SK-N-SH treated with all-trans-retinoic acid at 6 μM for 48 hours (cell line): ENCODE measurements around the gene KRTAP12-2.
"Not testable (repeated sequence)": the region's sequence is repeated elsewhere in the genome, so short reads cannot be mapped to it uniquely, and the experiment has no call there.

Experiments used
- ATAC-seq: fragments of 200-7000 bp; cut with Tn5 transposase; 3 replicates; pipeline ENCODE4 v1.9.1; 2020; ENCODE audit warnings: mild to moderate bottlenecking, moderate library complexity
- ARNTL ChIP-seq: fragments of 450-650 bp; formaldehyde crosslinking; IDR thresholded peaks from 2 replicates; pipeline ENCODE4 v1.5.0; 2020; ENCODE audit warnings: low read depth, mild to moderate bottlenecking, moderate library complexity, borderline replicate concordance
- CSDC2 ChIP-seq: fragments of 250-450 bp; sonication (Bioruptor Pico); IDR thresholded peaks from 2 replicates; pipeline ENCODE4 v1.5.0; 2020; ENCODE audit warnings: mild to moderate bottlenecking, moderate library complexity
- GLIS3 ChIP-seq: fragments of 250-450 bp; sonication (Bioruptor Pico); IDR thresholded peaks from 2 replicates; pipeline ENCODE4 v1.5.0; 2020; ENCODE audit warnings: mild to moderate bottlenecking, moderate library complexity
- OSR1 ChIP-seq: fragments of 250-450 bp; sonication (Bioruptor Pico); IDR thresholded peaks from 2 replicates; pipeline ENCODE4 v1.8.0; 2022; ENCODE audit warnings: moderate library complexity, mild to moderate bottlenecking, inconsistent platforms
- PPARA ChIP-seq: fragments of 250-450 bp; sonication (Bioruptor Pico); IDR thresholded peaks from 2 replicates; pipeline ENCODE4 v1.5.0; 2020; ENCODE audit warnings: mild to moderate bottlenecking, borderline replicate concordance
- RARB ChIP-seq: fragments of 250-450 bp; sonication (Bioruptor Pico); IDR thresholded peaks from 2 replicates; pipeline ENCODE4 v1.8.0; 2021; ENCODE audit warnings: mild to moderate bottlenecking, moderate library complexity
- SNAI2 ChIP-seq: fragments of 250-450 bp; sonication (Bioruptor Pico); IDR thresholded peaks from 2 replicates; pipeline ENCODE4 v1.5.0; 2020; ENCODE audit warnings: mild to moderate bottlenecking, moderate library complexity
- TCF4 ChIP-seq: fragments of 250-450 bp; sonication (Bioruptor Pico); IDR thresholded peaks from 2 replicates; pipeline ENCODE4 v1.8.0; 2021; ENCODE audit warnings: mild to moderate bottlenecking, moderate library complexity, borderline replicate concordance
- TOX ChIP-seq: fragments of 250-450 bp; sonication (Bioruptor Pico); IDR thresholded peaks from 2 replicates; pipeline ENCODE4 v1.8.0; 2021; ENCODE audit warnings: mild to moderate bottlenecking, moderate library complexity, borderline replicate concordance
- ZC3H10 ChIP-seq: fragments of 250-450 bp; sonication (Bioruptor Pico); IDR thresholded peaks from 2 replicates; pipeline ENCODE4 v1.5.1; 2021; ENCODE audit warnings: mild to moderate bottlenecking, moderate library complexity
- ZFP3 ChIP-seq: fragments of 250-450 bp; sonication (Bioruptor Pico); IDR thresholded peaks from 2 replicates; pipeline ENCODE4 v1.5.0; 2020; ENCODE audit warnings: mild to moderate bottlenecking, moderate library complexity
- ZFP30 ChIP-seq: fragments of 450-650 bp; formaldehyde crosslinking; IDR thresholded peaks from 2 replicates; pipeline ENCODE4 v1.5.0; 2022; ENCODE audit warnings: mild to moderate bottlenecking, moderate library complexity
- ZNF565 ChIP-seq: fragments of 450-650 bp; formaldehyde crosslinking; conservative IDR thresholded peaks from 2 replicates; pipeline ENCODE4 v1.5.0; 2020; ENCODE audit warnings: low read depth, mild to moderate bottlenecking, moderate library complexity
- ZNF70 ChIP-seq: fragments of 450-650 bp; formaldehyde crosslinking; IDR thresholded peaks from 2 replicates; pipeline ENCODE4 v1.5.0; 2020; ENCODE audit warnings: mild to moderate bottlenecking, moderate library complexity
- ZNF8 ChIP-seq: fragments of 450-650 bp; formaldehyde crosslinking; IDR thresholded peaks from 2 replicates; pipeline ENCODE4 v1.5.0; 2020; ENCODE audit warnings: mild to moderate bottlenecking, moderate library complexity
- TF ChIP-seq, protein P1 (sequence below): fragments of 250-450 bp; sonication (Bioruptor Pico); IDR thresholded peaks from 2 replicates; pipeline ENCODE4 v1.8.0; 2020; ENCODE audit warnings: mild to moderate bottlenecking, moderate library complexity, borderline replicate concordance
- TF ChIP-seq, protein P2 (sequence below): fragments of 250-450 bp; sonication (Bioruptor Pico); IDR thresholded peaks from 2 replicates; pipeline ENCODE4 v1.5.1; 2021; ENCODE audit warnings: mild to moderate bottlenecking, moderate library complexity
- TF ChIP-seq, protein P3 (sequence below): fragments of 250-450 bp; sonication (Bioruptor Pico); IDR thresholded peaks from 2 replicates; pipeline ENCODE4 v1.8.0; 2021; ENCODE audit warnings: low read depth, mild to moderate bottlenecking, moderate library complexity, borderline replicate concordance
- TF ChIP-seq, protein P4 (sequence below): fragments of 250-450 bp; sonication (Bioruptor Pico); IDR thresholded peaks from 2 replicates; pipeline ENCODE4 v1.5.0; 2020; ENCODE audit warnings: mild to moderate bottlenecking, moderate library complexity

The KRTAP12-2 gene

DNA sequence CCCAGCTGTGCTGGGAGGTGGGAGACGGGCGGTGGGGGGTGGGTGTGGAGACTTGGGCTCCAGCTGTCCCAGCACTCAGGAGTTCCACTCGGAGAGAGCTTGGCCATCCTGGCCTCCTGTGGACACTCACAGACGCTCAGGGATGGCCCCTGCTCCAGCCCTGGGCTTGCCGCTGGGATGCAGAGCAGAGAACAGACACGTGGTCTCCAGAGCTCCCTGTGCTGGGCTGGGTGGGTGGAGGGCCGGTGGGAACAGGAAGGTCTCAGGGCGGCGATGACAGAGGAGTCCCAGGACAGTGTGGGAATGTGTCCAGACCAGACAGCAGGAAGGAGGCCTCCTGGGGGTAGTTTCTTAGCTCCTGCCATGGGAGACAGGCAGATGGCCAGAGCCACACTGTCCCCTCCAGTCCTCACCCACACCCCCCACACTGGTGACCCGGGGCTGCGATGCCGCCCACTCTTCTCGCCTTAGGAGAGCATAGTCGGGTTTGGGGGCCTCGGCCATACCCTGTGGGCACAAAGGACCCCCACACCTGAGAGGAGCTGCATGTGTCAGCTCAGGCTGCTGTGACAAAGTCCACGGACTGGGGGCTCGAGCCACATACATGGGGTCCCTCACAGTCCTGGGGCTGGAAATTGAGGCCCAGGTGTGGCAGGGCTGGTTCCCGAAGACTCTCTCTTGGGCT, 37.9 kb downstream of the KRTAP12-2 start:
- ATAC-seq = no peak

DNA sequence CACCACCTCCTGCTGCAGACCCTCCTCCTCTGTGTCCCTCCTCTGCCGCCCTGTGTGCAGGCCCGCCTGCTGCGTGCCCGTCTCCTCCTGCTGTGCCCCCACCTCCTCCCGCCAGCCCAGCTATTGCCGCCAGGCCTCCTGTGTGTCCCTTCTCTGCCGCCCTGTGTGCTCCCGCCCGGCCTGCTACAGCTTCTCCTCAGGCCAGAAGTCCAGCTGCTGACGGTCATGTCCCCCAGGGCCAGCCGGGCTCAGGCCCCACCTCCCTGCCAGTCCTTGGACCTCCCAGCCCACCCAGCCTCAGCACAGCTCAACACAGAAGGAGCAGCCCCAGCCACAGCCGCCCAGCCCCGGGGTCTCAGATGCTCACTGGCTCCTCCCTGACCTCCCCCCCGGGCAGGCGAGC, 38.9 kb downstream of the KRTAP12-2 start:
- not testable (repeated sequence) for ATAC-seq

More for the DNA sequence above, 37.9 kb downstream of the KRTAP12-2 start:
- TF ChIP-seq CSDC2 (no peak), OSR1 (CRISPR knock-in tag) (no peak), SNAI2 (CRISPR knock-in tag) (no peak), ARNTL (no peak), RARB (no peak), ZNF8 (CRISPR knock-in tag) (no peak), ZFP30 (CRISPR knock-in tag) (no peak), PPARA (CRISPR knock-in tag) (no peak), ZNF565 (no peak), ZFP3 (no peak), ZNF70 (CRISPR knock-in tag) (no peak), TCF4 (CRISPR knock-in tag) (no peak), ZC3H10 (CRISPR knock-in tag) (no peak)
- TF ChIP-seq, protein P1, sequence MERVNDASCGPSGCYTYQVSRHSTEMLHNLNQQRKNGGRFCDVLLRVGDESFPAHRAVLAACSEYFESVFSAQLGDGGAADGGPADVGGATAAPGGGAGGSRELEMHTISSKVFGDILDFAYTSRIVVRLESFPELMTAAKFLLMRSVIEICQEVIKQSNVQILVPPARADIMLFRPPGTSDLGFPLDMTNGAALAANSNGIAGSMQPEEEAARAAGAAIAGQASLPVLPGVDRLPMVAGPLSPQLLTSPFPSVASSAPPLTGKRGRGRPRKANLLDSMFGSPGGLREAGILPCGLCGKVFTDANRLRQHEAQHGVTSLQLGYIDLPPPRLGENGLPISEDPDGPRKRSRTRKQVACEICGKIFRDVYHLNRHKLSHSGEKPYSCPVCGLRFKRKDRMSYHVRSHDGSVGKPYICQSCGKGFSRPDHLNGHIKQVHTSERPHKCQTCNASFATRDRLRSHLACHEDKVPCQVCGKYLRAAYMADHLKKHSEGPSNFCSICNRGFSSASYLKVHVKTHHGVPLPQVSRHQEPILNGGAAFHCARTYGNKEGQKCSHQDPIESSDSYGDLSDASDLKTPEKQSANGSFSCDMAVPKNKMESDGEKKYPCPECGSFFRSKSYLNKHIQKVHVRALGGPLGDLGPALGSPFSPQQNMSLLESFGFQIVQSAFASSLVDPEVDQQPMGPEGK (CRISPR knock-in tag) = no peak
- TF ChIP-seq, protein P2, sequence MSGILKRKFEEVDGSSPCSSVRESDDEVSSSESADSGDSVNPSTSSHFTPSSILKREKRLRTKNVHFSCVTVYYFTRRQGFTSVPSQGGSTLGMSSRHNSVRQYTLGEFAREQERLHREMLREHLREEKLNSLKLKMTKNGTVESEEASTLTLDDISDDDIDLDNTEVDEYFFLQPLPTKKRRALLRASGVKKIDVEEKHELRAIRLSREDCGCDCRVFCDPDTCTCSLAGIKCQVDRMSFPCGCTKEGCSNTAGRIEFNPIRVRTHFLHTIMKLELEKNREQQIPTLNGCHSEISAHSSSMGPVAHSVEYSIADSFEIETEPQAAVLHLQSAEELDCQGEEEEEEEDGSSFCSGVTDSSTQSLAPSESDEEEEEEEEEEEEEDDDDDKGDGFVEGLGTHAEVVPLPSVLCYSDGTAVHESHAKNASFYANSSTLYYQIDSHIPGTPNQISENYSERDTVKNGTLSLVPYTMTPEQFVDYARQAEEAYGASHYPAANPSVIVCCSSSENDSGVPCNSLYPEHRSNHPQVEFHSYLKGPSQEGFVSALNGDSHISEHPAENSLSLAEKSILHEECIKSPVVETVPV = no peak
- TF ChIP-seq, protein P3, sequence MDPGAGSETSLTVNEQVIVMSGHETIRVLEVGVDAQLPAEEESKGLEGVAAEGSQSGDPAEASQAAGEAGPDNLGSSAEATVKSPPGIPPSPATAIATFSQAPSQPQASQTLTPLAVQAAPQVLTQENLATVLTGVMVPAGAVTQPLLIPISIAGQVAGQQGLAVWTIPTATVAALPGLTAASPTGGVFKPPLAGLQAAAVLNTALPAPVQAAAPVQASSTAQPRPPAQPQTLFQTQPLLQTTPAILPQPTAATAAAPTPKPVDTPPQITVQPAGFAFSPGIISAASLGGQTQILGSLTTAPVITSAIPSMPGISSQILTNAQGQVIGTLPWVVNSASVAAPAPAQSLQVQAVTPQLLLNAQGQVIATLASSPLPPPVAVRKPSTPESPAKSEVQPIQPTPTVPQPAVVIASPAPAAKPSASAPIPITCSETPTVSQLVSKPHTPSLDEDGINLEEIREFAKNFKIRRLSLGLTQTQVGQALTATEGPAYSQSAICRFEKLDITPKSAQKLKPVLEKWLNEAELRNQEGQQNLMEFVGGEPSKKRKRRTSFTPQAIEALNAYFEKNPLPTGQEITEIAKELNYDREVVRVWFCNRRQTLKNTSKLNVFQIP (CRISPR knock-in tag) = no peak

DNA sequence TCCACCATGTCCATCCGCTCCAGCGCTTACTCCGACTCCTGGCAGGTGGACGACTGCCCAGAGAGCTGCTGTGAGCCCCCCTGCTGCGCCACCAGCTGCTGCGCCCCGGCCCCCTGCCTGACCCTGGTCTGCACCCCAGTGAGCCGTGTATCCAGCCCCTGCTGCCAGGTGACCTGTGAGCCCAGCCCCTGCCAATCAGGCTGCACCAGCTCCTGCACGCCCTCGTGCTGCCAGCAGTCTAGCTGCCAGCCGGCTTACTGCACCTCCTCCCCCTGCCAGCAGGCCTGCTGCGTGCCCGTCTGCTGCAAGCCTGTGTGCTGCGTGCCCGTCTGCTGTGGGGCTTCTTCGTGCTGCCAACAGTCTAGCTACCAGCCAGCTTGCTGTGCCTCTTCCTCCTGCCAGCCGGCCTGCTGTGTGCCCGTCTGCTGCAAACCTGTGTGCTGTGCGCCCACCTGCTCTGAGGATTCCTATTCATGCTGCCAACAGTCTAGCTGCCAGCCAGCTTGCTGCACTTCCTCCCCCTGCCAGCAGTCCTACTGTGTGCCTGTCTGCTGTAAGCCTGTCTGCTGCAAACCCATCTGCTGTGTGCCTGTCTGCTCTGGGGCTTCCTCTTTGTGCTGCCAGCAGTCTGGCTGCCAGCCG, 39.4 kb downstream of the KRTAP12-2 start:
- not testable (repeated sequence) for ATAC-seq

DNA sequence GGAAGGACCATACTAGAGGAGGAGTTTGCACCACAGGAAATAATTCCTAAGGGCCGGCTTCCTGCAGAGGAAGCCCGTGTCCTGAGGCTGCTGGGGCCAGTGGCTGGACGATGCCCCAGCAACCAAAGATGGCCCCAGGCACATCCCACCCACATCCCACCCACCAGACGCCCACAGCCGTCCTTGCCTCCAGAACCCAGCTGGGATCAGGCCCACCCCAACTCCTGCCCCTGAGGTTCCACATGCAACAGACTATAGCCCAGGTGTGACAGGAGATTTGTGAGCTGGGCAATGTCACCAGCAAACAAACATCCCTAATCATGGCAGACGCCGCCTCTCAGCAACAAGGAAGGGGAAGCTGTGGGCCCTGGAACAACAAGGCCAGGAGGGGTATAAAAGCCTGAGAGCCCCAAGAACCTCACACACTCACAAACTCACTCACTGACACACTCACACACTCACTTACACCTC, 40.0 kb downstream of the KRTAP12-2 start, which contains the start of gene KRTAP10-9:
Gene KRTAP10-9, plus strand, starts transcription at position 421 of the 471 bp plus-strand sequence. CDS start 79 bp downstream, outside the sequence.
- ATAC-seq = no peak
- TF ChIP-seq ZC3H10 (CRISPR knock-in tag) = no peak
- TF ChIP-seq TOX (CRISPR knock-in tag) = no peak
- TF ChIP-seq ZNF8 (CRISPR knock-in tag) = no peak
- no peak for TF ChIP-seq GLIS3
- TF ChIP-seq SNAI2 (CRISPR knock-in tag) = no peak
- TF ChIP-seq, protein P4, sequence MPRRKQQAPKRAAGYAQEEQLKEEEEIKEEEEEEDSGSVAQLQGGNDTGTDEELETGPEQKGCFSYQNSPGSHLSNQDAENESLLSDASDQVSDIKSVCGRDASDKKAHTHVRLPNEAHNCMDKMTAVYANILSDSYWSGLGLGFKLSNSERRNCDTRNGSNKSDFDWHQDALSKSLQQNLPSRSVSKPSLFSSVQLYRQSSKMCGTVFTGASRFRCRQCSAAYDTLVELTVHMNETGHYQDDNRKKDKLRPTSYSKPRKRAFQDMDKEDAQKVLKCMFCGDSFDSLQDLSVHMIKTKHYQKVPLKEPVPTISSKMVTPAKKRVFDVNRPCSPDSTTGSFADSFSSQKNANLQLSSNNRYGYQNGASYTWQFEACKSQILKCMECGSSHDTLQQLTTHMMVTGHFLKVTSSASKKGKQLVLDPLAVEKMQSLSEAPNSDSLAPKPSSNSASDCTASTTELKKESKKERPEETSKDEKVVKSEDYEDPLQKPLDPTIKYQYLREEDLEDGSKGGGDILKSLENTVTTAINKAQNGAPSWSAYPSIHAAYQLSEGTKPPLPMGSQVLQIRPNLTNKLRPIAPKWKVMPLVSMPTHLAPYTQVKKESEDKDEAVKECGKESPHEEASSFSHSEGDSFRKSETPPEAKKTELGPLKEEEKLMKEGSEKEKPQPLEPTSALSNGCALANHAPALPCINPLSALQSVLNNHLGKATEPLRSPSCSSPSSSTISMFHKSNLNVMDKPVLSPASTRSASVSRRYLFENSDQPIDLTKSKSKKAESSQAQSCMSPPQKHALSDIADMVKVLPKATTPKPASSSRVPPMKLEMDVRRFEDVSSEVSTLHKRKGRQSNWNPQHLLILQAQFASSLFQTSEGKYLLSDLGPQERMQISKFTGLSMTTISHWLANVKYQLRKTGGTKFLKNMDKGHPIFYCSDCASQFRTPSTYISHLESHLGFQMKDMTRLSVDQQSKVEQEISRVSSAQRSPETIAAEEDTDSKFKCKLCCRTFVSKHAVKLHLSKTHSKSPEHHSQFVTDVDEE (CRISPR knock-in tag) = no peak
- no peak for TF ChIP-seq PPARA (CRISPR knock-in tag)
- TF ChIP-seq, protein P1 (CRISPR knock-in tag) = no peak
- TF ChIP-seq, protein P3 (CRISPR knock-in tag) = no peak
- no peak for TF ChIP-seq RARB
- TF ChIP-seq, all 23 proteins: peak for 0
